HG02623 (cell line): Measurements from ENCODE around the gene OGDH.
A peak's percentile ranks its signal among the peaks of the same experiment; 100 is the strongest.

Experiments used
- ATAC-seq: cut with Tn5 transposase; IDR thresholded peaks from one replicate; pipeline ENCODE4 v1.9.1; 2021; ENCODE audit warnings: moderate library complexity; ENCODE audit not compliant: unreplicated experiment

OGDH gene

DNA sequence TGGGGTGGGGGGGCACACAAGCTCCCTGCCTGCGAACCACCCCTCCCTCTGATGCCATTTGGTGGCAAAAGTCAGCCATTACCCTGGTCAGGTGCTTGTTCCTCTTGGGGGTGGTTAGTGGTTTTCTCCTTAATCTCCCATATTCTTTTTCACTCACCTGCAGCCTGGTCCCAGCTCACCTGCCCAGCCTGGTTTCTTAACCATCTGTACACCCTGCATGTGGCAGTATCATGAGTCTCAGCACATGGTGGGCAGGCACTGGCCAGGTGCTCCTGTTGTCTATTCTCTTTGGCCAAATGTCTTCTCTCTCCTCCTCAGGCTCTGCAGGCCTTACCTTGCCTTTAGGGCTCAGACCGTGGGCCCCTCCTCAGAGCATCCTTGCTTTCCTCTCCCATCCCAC is 30.5 kb downstream of the OGDH start:
- no peak for ATAC-seq

DNA sequence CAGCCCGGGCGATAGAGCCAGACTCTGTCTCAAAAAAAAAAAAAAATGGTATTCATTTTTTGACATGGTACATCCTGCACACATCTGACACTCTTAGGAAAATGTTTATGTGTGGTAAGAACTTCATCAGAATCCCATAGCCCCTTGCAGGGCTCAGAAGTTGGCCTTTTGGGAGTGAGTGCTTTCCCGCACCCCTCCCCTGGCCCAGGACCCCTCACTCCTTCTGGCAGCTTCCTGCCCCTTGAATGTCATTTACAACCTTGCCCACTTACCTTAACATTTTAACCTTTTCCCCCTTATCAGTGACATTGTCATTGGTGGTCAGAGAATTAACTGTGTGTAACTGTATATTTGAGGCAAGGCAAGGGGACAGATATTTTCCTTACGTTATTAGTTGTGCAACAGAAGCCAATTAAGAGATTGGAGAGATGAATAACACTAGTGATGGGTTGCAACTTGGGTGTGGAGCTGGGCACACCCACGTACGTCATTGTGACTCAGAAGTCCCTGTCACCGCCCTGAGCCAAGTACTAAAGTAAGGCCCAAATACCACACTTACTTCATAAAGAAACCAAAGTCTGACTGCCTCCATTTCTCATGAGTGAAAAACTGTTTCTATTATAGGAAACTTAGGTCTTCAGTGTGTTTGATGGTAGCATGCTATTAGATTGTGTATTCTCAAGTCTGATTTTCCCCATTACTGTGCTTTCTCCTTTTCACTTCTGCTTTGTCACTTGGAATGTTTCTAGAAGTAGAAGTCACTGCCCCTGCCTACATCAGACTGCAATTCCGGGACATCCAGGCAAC is 31.6 kb downstream of the OGDH start:
- peak; percentile 41 for ATAC-seq

DNA sequence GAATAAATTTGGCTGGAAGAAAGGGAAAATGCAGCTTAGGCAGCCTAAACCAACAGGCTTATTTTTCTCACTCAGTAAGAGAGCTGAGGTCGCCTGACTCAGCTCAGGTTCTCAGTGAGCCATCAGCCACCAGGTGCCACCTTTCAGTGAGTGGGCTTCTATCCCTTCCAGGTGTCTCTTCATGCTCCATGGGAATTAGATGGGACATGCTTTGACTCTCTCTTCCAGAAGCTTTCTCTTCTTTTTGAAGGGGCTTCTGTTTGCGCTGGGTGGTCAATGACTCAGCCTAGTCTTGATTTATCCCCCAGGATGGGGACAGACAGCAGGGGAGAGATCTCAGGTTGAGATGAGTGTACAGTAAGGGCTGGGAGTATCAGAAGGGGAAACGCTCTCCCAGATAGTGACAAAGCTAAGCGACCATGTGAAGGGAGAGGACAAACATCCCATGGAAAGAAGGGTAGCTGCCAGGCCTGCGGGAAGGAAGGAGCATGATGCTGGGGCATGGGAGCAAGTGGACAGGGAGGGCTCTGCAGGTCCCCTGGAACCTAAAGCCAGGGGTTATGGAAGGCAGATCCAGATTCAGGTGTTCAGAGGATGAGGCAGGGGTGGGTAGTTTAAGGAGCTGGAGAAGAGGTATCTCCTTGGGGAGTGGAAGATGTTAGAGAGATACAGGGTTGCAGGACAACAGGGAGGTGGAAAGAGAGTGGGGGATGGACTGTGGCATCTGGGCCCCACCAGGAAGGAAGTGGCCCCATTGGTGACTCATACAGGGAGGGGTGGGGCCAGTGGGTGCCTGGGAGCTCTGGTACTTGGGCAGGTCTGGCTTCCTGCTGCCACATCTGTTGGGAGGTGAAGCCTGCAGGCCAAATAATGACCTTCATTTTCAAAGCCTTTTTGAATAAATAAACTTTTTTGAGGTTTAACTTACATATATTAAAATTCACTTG is 32.5 kb downstream of the OGDH start:
- ATAC-seq, result peak; percentile 76

DNA sequence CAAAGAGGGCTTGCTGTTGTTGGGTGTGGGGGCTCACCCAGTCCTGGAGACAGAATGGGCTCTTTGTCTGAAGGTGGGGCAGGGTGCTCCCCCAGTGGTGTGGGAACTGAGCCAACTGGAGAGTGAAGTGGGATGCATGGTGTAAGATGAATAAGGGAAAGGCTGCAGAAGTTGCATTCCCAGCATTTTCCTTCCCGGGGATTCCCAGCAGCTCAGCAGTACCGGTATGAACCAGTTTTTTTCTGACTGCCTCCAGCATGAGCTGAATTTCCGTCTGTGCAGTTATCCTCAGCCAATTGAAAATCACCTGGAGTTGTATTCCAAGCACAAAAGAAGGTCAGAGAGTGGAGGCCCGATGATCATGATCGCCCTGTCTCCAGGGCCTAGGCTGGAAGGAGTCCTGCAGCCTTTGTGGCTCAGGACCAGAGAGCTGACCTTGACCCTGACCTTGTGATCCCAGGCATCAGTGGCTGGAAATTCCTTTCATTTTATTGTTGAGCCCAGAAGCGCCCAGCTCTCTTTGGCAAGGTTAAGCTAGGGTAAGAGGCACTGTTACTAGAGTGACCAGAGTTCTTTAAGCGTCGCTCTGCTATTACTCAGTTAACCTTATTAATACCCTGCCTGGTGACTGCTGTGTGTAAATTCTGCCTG is 33.4 kb downstream of the OGDH start:
- ATAC-seq, result no peak

DNA sequence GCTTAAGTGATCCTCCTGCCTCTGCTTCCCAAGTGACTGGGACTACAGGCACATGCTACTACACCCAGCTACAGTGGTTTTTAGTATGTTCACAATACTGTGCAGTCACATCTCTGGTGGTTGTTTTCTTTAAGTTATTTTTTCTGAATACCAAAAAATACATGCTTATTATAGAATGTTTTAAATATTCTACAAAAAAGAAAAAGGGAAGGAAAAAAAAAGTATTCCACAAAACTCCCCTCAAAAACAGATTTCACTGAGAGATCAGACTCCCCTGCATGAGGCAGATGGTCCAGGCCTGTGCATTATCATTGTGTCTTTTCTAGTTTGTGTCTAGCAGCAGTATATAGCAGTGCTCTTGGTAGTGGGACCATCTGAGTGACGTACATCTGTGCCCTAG is 36.8 kb downstream of the OGDH start:
- ATAC-seq, result no peak

DNA sequence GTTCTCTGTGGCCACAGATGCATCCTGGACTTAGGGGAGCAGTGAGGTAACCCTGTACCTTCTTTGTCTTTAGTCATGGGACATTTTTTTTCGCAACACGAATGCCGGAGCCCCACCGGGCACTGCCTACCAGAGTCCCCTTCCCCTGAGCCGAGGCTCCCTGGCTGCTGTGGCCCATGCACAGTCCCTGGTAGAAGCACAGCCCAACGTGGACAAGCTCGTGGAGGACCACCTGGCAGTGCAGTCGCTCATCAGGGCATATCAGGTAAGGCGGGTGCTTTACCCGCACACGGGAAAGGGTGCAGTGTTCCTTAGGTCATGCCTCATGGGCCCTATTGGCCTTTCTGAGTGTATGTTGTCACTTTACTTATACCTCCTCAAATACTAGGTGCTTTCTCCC is 38.8 kb downstream of the OGDH start:
- ATAC-seq, result no peak

DNA sequence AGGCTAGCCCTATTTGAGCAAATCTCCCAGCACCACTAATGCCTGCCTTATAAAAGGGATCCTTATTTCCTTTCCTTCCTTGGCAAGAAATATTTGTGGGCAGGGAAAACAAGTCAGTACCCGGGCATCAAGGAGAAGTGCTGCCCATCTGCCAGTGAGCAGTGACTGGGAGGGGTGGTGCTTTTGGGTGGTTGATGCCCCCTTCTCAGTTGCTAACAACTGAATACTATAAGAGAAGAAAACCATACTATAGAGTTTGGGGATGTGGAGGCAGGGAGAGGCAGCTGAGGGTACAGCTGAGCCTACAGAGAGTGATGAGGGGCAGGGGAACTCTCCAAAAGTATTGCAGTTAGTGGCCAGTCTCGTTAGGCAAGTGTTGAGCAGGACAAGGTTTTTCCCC is 39.3 kb downstream of the OGDH start:
- no peak for ATAC-seq

DNA sequence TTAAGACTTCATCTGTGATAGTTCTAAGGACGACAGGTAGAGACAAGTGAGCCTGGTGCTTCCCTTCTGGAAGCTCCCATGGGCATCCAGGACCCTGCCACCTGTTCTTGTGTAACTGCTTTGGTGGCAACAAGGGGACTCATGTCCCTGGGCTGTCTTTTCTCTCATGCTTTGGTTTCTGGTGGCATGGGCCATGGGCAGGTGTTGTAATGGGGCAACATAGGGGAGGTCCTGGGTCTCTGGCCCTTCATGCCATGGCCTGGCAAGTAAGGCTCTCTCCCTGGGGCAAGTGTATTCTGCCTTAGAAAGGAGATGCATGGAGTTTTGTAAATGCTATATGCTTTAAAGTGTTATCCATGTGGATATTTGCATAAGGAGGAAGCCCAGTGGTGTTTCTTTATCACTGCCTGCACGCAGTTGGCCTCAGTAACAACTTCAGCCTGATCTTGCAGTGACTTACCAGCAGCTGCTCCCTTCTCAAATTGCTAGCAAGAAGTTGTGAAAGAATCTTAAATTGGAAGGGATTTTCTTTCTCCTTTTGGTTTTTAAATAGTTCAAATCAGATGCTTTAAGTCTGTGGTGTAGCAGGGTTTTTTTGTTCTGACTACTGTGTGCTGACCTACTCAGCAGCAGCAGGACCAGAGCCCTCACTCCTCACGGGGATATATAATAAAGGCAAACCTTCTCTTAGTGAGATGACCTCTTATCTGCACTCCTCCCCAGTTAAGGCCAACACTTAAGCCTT is 39.9 kb downstream of the OGDH start:
- no peak for ATAC-seq

DNA sequence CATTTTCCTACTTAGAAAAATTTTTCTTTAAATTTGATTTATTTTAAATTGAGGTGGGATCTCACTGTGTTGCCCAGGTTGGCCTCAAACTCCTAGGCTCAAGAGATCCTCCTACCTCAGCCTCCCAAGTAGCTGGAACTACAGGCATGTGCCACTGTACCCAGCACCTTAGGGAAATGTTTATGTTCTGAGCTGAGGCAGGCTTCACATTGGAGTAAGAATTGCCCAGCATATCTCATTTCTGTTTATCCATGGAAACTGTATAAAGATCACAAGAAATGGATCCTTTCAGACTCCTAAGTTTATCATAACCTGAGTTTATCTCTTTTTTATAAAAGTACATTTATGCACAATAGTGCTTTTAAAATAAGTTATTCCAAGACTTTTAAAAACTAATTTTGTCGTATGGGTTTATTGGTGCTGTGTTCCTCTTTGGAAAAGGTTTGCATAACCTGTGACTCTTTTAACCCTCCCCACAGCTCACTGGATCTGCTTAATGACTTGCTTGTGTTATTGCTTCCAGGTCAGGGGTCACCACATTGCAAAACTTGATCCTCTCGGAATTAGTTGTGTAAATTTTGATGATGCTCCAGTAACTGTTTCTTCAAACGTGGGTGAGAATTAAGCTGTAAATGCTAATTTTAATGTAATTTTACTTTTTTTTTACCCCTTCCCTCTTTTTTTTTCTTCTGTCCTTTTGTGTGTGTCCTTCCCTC is 40.7 kb downstream of the OGDH start:
- ATAC-seq, result no peak

DNA sequence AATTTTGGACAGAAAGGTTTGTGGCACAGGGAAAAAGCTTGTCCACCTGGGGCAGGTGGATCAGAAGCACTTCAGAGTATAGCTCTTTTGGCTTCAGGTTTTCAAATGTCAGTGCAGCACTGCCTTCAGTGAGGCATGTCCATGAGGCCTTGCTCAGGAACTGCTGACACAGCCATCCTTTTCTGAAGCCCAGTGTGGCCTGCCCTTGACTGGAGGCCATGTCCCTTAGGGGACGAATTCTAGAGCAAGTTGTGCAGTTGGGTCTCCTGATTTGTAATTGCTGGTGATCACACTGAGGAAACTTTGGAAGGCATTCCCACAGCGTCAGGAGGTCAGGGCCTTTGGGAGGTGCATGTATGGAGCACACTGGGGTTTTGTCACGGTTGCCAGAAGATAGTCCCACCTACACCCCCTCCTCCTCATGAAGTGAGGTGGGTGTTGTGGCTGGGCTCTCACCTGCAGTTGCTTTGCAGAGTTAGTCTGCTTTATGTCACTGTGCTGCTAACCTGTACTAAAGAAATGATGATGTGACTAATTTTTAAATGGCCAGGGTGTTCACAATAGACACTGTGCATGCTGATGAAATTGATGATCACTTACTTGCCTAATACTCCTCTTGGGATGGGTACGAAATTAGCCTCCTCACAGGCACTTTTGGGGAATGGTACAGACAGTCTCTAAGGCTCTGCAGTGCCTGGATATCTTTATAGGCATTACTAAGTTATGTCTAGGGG is 41.7 kb downstream of the OGDH start:
- no peak for ATAC-seq

DNA sequence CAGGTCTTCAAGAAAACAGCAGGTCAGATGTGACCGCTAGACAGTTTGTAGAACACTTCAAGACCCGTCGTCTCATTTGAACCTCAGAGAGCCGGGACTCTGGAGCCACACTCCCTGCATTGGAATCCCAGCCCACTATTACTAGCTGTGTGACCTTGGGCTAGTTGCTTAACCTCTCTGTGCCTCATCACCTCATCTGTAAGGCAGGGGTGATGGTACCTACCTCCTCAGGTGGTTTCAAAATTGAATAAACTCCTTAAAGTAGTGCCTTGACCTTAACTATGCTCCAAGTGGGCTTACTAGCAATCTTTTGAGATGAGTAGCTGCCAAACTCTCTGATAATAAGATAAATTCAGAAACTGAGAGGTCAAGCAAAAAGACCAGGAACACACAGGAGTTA is 43.8 kb downstream of the OGDH start:
- ATAC-seq, result no peak

DNA sequence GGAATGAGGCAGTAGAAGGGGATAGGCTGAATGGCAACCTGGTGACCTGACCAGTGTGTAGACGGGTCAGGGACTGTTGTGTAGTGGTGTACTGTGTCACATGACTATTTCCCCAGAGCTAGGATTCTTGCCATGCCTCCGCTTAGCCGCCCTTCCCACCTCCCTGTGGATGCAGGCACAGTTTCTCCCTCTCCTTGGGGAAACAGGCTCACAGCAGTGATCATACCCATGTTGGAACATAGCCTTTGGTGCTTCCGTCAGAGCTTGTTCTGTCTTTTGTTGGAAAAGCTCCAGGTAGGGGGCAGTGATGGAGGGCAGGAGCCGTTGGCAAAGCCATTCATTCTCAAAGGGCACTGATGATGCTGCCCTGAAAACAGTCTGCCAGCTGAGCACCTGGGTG is 44.3 kb downstream of the OGDH start:
- no peak for ATAC-seq

DNA sequence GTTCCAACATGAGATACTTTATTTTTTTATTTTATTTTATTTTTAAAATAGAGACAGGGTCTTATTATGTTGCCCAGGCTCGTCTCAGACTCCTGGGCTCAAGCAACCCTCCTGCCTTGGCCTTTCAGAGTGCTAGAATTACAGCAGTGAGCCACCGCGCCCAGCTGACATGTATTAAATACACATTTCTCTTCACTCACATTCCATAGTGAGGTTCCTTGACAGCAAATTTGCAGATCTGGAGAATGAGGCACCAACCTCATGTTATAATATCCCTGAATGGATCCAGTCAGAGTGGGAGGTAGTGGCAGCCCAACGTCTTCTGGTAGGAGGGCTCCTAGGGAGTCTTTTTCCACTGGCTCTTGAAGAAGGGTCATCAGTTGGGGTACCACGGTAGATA is 46.1 kb downstream of the OGDH start:
- no peak for ATAC-seq

DNA sequence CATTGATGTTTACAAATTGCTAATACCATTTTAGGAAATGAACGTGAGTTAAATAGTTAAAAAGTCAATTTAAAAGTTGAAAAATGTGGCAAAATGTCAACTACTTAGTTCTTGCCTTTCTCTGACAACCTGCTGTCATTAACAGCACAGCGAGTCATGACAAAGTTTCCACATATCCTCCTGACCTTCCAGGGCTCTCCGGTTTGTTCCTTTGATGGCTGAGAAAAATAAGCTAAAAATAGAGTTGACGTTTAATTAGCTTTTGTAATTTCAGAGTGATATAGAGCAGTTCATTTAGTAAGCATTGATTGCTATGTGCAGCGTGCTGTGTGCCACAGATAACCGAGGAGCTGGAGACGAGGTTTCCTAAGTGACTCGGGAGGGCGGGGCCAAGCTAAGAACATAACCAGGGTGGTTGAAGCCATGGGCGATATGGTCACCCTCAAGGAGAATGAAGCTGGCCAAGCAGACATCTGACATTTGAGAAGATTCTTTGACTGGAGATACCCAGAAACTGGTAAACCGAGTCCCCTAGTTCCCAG is 47.9 kb downstream of the OGDH start:
- ATAC-seq, result no peak

DNA sequence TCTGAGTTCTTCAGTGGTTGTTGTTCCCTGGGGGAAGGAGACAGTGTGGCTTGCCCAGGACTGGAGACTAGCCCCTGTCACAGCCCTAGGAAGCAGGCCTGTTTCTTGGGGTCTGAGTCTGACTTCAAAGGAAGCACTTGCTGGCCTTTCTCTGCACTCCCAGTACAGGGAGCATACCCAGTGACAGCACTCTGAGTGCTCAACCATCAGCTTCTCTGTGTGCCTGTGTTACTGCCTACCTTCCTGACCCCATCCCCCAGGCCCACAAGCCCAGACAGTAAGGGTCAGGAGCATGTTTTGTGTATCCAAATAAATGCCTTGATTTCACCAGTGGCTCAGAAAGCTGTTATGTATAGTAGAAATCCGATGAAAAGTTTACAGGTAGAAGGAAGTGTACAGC is 48.9 kb downstream of the OGDH start:
- no peak for ATAC-seq

DNA sequence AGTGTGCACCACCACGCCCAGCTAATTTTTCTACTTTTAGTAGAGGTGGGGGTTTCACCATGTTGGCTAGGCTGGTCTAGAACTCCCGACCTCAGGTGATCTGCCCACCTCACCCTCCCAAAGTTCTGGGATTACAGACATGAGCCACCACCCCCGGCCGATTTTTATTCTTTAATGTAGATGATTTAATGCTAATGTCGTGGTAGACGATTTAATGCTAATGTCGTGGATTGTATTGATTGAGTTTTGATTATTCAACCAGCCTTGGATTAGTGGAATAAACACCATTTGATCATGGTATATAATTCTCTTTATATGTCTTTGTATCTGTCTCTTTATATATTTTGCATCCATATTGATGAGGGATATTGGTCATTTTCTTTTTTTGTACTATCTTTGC is 52.6 kb downstream of the OGDH start:
- no peak for ATAC-seq

DNA sequence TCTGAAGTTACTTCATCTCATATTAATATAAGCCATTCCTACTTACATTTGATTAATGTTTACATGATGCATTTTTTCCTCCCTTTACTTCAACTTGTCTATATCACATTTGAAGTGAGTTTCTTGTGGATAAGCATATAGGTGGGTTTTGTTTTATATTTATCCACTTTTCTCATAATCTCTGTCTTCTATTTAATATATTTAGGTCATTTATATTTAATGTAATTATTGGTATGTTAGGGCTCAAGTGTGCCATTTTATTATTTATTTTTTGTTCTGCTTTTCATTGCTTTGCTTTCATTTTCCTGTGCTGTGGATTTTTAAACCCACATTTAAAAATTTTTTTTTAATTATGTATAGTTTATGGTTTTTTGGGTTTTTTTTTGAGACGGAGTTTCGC is 54.8 kb downstream of the OGDH start:
- ATAC-seq, result no peak

DNA sequence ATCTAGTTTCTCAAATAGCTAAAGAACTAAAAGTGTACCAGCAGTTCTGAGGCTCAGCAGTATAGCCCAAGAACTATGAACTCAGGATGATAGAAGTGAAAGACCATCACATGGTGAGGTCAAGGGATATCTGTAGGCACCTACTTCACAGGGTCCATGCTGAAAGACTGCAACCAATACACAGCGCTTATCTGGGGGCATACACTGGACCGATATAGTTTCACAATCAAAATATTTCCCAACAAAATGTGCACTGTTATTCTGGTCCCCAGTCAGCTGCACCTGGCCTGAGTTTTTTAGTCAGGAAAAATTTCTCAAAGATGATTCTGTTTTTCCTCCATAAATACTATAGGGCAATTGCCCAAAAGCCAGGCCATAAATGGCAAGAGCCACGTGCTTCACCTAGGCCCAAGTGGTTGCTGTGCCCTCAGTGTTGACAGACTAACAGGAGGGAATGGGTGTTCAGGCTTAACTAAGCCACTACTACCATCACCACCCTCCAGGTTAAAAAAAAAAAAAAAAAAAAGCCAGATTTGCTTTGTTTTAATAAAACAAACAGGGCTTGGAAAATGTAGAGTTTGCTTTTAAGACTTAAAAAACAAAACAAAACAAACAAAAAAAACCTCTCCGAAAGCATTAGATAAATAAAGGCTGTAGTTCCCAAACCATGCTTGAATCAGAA is 58.5 kb downstream of the OGDH start:
- ATAC-seq, result no peak
